HG02798 (cell line): ENCODE measurements around the gene HADHA.
"Not testable (repeated sequence)": the region's sequence is repeated elsewhere in the genome, so short reads cannot be mapped to it uniquely, and the experiment has no call there.

Experiments
- ATAC-seq: cut with Tn5 transposase; IDR thresholded peaks from one replicate; pipeline ENCODE4 v1.9.1; 2021; ENCODE audit warnings: mild to moderate bottlenecking; ENCODE audit not compliant: unreplicated experiment, poor library complexity

The HADHA gene

DNA sequence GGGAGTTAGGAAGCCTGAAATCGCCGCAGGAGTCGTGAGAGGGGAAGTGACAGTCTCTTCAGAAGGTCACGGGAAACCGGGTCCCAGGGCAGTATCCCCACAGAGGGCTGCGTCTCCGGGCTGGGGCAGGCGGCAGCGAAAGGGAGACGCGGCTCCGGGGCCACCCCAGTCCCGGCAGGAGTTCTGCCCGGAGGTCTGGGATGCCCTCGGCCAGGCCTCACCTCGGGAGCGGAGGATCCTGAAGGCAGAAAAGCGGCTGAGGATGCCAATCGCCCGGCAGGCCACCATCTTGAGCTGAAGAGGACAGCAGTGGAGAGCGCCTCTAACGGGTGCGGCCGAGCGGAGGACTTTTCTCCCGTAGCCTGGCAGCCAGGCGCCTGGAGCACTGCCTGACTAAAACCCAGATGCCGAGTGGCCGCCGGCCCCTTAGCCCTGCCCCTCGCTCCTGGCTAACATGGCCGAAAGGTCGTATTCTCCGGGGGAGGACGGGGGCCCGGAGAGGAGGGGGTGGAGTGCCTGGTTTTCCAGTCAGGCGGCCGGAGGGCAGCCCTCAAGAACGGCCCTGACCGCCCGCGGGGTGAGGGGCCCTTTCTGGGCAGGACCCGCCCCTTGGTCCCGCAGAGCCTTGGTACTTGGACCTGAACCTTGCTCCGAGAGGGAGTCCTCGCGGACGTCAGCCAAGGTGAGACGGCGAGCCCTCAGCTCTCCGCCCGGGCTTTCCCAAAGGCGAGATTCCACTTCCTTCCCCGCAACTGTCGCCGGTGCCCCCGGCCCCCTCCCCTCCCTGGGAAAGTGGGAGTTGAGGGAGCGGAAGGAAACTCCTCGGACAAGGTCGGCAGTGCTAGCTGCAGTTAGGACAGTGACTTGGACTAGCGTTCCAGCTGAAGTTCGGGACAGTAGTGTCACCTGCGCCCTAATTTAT lies at the start of gene HADHA, which contains the start of gene HADHB:
Gene HADHA, minus strand, starts transcription at position 324 of the 922 bp plus-strand sequence. Its CDS starts 36 bp downstream, at position 288.
Gene HADHB, plus strand, starts transcription at position 631 of the 922 bp plus-strand sequence. CDS start 9,316 bp downstream, outside the sequence.
- peak; percentile 78 for ATAC-seq

DNA sequence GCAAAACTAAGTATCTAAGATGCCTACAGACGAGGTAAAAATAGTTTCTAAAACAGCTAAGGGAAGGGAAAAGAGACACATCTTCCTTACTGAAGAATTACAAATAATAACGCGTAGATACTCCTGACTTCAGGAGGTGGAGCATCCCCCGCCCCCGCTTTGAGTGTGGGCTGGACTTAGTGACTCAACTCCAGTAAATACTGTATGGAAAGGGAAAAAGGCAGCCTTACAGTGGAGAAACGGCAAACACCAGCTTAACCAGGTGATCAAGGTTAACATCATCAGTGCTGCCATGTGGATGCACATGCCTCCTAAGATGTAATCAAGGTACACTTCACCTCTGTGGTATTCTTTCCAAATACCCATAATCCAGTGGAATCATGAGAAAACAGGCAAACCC lies 48.2 kb upstream of the HADHA start:
- no peak for ATAC-seq

- no peak for ATAC-seq
Observed at GRCh38 chr2:26290001-26290400, 45.6 kb upstream of the HADHA start.

DNA sequence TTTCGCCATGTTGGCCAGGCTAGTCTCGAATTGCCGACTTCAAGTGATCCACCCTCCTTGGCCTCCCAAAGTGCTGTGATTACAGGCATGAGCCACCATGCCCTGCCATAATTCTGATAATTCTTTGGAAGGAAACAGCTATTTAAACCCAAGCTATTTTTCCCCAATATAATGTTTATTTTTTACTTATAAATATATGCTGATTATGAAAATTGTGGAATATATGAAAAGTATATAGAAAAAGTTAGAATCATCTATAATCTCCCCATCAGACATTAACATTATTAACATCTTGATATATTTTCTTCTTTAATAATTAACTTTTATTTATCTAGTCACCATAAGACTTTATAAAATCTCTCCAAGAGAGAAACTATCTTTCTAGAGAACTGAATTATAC lies 41.5 kb upstream of the HADHA start:
- no peak for ATAC-seq

GRCh38 chr2:26284132-26284531 lies 39.7 kb upstream of the HADHA start:
- ATAC-seq: no peak

DNA sequence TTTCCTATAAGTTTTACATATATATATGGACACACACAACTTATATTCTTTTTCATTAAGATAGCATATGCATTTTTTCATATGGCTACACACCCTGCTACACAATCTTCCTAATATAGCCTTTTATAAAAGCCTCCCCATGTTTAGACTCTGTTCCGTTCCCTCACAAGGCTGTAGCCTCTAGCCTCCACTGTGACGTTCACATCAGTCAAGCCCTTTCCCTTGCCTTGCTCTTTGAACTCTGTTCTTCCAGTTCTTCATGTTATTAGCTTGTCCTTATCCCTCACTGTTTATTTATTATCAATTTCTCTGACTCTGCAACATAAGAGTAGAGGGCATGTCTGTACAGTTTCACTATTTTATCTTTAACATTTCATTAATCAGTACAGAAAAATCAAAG lies 39.2 kb upstream of the HADHA start:
- ATAC-seq: no peak

GRCh38 chr2:26281226-26281625 lies 36.8 kb upstream of the HADHA start:
- no peak for ATAC-seq

GRCh38 chr2:26279886-26280285 lies 35.5 kb upstream of the HADHA start:
- no peak for ATAC-seq

- no peak for ATAC-seq
Observed at GRCh38 chr2:26276484-26277227, 32.2 kb upstream of the HADHA start.

GRCh38 chr2:26274058-26274613 lies 29.7 kb upstream of the HADHA start:
- no peak for ATAC-seq

GRCh38 chr2:26273501-26273900 lies 29.1 kb upstream of the HADHA start:
- ATAC-seq: no peak

DNA sequence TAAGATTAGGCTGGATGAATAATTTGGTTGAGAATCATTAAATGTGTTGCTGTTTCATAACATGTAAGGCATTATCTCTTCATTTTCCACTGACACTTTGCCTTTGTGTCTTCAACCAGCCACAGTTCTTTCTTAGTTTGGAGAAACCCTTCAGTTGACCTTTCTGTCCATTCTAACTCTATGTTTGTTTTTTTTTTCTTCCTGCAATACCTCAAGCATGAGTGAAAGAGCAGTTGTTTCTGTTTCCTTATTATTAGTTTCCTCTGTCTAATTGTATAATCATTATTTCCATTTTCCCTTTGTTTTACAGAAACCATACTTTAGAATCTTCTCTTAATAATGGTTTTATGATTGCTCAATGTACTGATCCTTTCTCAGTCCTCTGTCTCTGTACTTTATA lies 25.9 kb upstream of the HADHA start:
- no peak for ATAC-seq

DNA sequence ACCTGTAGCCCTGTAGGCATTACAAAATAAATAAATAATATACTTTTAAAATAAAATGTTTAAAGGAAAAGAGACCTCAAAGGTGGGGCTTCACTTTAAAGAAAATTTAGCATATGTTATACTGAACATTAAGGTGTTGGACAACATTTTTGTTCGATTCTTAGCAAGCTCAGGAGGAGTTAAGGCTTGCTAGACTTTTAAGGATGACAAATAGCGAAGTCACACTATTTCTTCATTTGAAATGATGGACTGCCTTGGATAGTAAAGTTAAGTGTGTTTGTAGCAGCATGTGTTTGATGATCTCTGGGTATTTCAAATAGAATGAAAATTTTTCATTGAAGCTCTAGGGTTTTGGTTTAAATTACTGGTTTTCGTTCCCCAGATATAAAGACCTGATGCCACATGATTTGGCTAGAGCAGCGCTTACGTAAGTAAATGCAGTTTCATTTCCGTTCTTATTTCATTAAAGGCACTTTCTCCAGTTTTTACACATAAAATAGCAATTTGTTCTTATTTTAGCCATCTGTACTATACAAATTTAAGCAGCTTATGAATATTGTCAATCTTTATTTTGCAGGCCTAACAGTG lies 25.2 kb upstream of the HADHA start:
- no peak for ATAC-seq

- not testable (repeated sequence) for ATAC-seq
Observed at GRCh38 chr2:26268670-26269385, 24.4 kb upstream of the HADHA start.

DNA sequence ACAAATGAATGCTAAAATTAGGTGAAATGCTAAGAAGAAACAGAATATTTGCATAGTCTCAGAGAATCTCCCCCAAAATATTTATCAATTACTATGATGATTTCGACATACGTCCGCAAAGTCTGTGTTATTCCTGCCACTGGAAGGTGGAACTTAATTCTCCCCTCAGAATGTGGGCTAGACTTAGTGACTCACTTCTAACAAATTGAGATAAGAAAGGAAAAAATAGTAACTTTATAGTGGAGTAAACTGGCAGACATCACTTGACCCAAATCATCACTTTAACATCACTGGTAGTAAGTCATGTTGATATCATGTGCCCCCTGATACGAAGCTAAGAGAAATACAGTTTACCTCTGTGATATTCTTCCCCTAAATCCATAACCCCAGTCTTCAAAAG lies 23.8 kb upstream of the HADHA start:
- no peak for ATAC-seq

- not testable (repeated sequence) for ATAC-seq
Observed at GRCh38 chr2:26258836-26259235, 14.4 kb upstream of the HADHA start.

DNA sequence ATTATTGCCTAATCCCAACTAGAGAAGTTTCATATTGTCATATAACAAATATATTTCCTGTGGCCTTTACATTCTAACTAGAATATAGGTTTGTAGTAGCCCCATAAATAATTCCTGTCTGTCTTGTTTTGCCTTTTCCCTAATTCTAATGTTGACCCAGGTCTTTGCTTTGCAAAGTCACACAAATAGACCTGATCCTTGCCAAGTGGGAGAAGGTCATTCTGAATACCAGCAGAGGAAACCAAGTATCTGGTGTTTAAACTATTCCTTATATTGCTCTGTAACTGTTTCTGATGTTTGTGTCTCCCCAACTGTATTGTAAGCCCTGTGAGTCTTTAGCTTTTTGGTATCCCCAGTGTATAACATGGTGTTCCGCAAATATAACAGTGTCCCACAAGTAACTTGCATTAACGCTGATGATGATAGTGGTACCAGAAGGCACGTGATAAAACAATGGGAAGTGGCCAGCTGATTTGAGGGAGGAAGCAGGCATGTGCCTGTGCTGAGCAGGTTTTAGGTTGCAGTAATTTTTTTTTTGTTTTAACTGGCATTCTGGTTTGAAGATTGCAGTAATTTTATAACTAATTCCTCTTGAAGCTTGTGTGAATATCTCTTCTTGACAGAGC lies 11.4 kb upstream of the HADHA start:
- ATAC-seq: no peak

DNA sequence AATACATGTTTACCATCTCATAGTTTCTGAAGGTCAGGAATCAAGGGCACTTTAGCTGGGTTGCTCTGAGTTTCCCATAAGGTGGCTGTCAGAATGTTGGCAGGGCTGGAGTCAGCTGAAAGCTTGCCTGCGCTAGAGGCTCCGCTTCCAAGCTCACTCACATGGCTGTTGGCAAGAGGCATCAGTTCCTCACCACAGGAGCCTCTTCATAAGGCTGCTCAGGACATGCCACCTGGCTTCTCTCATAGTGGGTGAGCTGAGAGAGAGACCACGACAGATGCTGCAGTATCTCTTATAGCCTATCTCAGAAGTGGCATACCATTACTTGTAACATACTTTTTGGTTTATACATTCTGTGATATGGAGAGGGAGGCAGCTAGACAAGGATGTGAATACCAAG lies 7.5 kb upstream of the HADHA start:
- ATAC-seq: no peak

GRCh38 chr2:26249625-26250024 lies 5.2 kb upstream of the HADHA start:
- no peak for ATAC-seq

DNA sequence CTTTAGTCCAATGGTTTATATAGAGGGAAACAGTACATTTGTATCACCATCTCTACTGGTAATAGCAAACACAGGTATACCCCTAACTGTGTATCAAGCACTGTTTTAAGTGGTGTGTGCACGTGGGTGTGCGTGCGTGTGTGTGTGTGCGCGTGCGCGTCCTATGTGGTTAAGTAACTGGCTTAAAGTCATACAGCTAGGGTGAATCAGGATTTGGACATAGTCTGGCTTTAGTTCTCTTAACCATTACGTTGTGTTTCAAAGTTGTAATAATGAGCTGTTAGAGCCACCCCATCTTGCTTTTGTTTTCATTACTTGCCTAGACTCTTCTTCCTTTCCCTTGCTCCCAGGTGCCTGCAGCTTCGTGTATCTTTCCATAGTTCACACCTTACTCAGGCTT lies 2.4 kb upstream of the HADHA start:
- no peak for ATAC-seq
